IMR-90 (cell line): Measurements from ENCODE around the gene CCDC70.

Source experiments
- CEBPB ChIP-seq: IDR thresholded peaks from 2 replicates; pipeline ENCODE4 v1.6.1; 2012; ENCODE audit warnings: low read depth, low read length, improper control_type of control experiment
- POLR2A ChIP-seq: IDR thresholded peaks from 2 replicates; pipeline ENCODE4 v1.6.1; 2012; ENCODE audit warnings: mild to moderate bottlenecking, low read depth, low read length
- RAD21 ChIP-seq: IDR thresholded peaks from 2 replicates; pipeline ENCODE4 v1.6.1; 2012; ENCODE audit warnings: low read length, improper control_type of control experiment
- RCOR1 ChIP-seq: IDR thresholded peaks from 2 replicates; pipeline ENCODE4 v1.6.1; 2012; ENCODE audit warnings: mild to moderate bottlenecking, low read length, improper control_type of control experiment; ENCODE audit not compliant: insufficient replicate concordance
- RFX5 ChIP-seq: IDR thresholded peaks from 2 replicates; pipeline ENCODE4 v1.8.0; 2012; ENCODE audit warnings: low read depth, mild to moderate bottlenecking, low read length, moderate library complexity
- SMC3 ChIP-seq: fragments of 150-350 bp; IDR thresholded peaks from 2 replicates; pipeline ENCODE4 v1.6.1; 2016; ENCODE audit warnings: low read depth, mild to moderate bottlenecking, antibody characterized with exemption, low read length, moderate library complexity
- TF ChIP-seq, protein P1 (sequence below): conservative IDR thresholded peaks from 2 replicates; pipeline ENCODE4 v1.5.1; 2012; ENCODE audit warnings: mild to moderate bottlenecking, low read depth, low read length, improper control_type of control experiment

GRCh38 chr13:51856027-51856736 is 5.6 kb upstream of the CCDC70 start:
- TF ChIP-seq RFX5 = no peak
- TF ChIP-seq, protein P1, sequence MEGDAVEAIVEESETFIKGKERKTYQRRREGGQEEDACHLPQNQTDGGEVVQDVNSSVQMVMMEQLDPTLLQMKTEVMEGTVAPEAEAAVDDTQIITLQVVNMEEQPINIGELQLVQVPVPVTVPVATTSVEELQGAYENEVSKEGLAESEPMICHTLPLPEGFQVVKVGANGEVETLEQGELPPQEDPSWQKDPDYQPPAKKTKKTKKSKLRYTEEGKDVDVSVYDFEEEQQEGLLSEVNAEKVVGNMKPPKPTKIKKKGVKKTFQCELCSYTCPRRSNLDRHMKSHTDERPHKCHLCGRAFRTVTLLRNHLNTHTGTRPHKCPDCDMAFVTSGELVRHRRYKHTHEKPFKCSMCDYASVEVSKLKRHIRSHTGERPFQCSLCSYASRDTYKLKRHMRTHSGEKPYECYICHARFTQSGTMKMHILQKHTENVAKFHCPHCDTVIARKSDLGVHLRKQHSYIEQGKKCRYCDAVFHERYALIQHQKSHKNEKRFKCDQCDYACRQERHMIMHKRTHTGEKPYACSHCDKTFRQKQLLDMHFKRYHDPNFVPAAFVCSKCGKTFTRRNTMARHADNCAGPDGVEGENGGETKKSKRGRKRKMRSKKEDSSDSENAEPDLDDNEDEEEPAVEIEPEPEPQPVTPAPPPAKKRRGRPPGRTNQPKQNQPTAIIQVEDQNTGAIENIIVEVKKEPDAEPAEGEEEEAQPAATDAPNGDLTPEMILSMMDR = no peak
- TF ChIP-seq RCOR1 = no peak
- no peak for TF ChIP-seq POLR2A
- TF ChIP-seq CEBPB = no peak
- TF ChIP-seq RAD21 = no peak
- TF ChIP-seq SMC3 = no peak
